Spleen (tissue), 7 donors: ENCODE measurements around the gene IMP4.

Experiments used
- CTCF ChIP-seq, 11 experiments: fragments of 200-600 bp in 7 of 11; fragments of 450-650 bp in 4 of 11; sonication (generic) in 4 of 11; IDR thresholded peaks in 8 of 11; conservative IDR thresholded peaks in 3 of 11; 1 replicate in 7 of 11; 2 replicates in 4 of 11; pipeline versions ENCODE4 v1.4.0 to v1.8.0; 2016 to 2021; ENCODE audit warnings: antibody characterized with exemption in 11 of 11, inconsistent platforms in 4 of 11, mild to moderate bottlenecking in 1 of 11
- POLR2A ChIP-seq, 3 donors: fragments of 450-650 bp; IDR thresholded peaks; one replicate each; pipeline ENCODE4 v1.5.1; 2017; ENCODE audit warnings: antibody characterized with exemption in 3 of 3, mild to moderate bottlenecking in 1 of 3
- POLR2AphosphoS5 ChIP-seq, 3 donors: sonication (generic); formaldehyde crosslinking; IDR thresholded peaks; one replicate each; pipeline ENCODE4 v1.5.1; 2017; ENCODE audit warnings: antibody characterized with exemption in 3 of 3
- donor health status: DM: no; HTN: no; CAD: no; lungs with moderate emphysema.
- donor health status: DM: no; HTN: no; CAD: no.
- donor health status: DM: no; HTN: no; CAD: no.

- no peak for TF ChIP-seq CTCF (IDR thresholded peaks at IDR 0.05 in 8 of 11, conservative IDR thresholded peaks at IDR 0.05 in 3 of 11)
- no peak for TF ChIP-seq POLR2A (IDR thresholded peaks at IDR 0.05)
- no peak for TF ChIP-seq POLR2AphosphoS5 (IDR thresholded peaks at IDR 0.05)
Observed at GRCh38 chr2:130369311-130369964, 26.7 kb downstream of the IMP4 start.
